HG02884 (cell line): ENCODE results near the gene HACD2.

ENCODE experiments used
- ATAC-seq: cut with Tn5 transposase; IDR thresholded peaks from one replicate; pipeline ENCODE4 v1.9.1; 2021; ENCODE audit warnings: mild to moderate bottlenecking, moderate library complexity; ENCODE audit not compliant: unreplicated experiment

HACD2 gene

GRCh38 chr3:123486460-123486859 lies 98.4 kb downstream of the HACD2 start:
- no peak for ATAC-seq

DNA sequence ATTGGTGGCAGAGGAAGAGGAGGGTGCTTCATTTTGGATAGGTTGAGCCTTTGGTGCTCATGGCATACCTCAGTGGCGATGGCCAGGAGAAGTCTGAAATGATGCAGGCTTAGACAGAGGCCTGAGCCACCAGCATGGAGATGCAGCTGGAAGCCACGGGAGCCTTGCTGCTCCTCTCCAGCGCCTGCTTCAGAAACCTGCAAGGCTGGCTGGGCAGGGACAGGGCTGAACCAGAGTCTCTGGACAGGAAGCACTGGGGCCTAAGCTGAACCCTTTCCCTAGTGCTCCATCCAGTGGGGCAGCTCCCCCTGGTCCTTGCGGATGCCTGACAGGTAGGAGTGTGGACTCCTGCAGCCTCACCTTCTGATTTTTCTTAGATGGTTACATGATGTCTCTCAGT lies 99.3 kb downstream of the HACD2 start:
- ATAC-seq: no peak

DNA sequence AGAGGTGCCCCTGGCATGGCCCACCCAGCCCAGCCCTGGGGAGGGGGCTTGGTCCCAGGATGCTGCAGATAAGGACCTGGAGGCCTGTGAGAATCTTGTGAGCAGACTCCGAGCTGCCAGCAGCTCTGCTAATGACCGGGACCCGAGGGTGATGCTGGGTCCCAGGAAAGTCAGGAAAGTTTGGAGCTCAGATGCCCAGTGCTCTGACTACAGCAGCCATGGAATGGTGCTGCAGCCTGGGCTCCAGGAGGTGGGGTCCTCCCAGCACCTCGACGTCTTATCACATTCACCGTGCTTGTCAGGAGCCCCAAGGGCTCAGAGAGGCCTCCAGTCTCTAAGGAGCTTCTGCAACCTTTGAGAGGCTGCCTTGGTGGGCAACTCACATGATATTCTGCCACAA lies 101.7 kb downstream of the HACD2 start:
- ATAC-seq: no peak

DNA sequence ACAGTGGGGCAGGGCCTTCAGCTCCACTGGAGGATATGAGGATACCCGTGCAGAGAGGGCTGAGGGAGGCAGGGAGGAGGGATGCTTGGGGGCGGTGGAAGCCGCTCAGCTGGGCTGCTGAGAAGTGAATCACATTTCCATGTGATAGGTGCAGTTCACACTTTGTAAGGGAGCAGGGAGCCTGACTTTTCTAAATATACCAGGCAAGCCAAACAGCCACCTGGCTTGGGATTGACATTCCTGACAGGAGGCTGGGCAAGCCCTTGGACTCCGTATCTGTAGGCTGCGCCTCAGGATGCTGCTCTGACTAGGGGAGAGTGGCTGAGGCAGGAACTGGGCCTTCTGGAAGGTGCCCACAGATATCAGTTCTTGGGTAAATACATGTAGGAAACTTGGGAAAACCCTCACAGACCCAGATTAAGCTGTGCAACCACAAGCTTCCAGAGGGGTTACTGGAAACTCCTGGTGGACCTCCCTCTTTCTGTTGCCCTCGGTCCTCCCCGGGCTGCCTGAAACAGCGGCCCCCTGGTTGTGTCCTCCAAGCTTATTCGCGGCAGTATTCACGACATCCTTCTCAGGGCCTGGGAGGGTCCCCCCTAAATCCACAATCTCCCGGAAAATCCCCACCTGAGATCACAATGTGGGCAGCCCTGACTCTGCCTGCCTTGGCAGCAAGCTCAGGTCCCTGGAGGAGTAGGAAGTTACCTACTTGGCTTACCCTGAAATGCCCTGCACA lies 103.0 kb downstream of the HACD2 start:
- no peak for ATAC-seq

GRCh38 chr3:123481071-123481470 lies 103.8 kb downstream of the HACD2 start:
- ATAC-seq: no peak

- no peak for ATAC-seq
Observed at GRCh38 chr3:123480428-123480827, 104.4 kb downstream of the HACD2 start.

- no peak for ATAC-seq
Observed at GRCh38 chr3:123479891-123480290, 105.0 kb downstream of the HACD2 start.

DNA sequence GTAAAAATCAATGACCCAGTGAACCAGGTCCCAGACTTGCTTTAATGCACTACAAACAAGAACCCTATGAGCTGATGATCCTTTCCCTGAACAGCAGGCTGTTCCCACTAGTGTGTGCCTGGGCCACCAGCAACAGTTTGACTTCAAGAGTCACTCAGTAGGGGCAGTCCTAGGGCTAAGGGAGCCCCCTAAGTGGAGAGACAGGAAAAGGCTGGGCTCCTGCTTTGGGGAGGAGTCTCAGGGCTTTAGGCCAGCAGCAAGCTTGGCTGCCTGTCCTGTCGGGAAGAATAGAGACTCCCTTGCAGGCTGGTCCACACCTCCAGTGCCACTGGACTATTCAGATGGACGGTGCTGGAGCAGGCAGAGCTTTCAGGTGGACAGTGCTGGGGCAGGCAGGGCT lies 106.5 kb downstream of the HACD2 start:
- no peak for ATAC-seq

- no peak for ATAC-seq
Observed at GRCh38 chr3:123476967-123477750, 107.7 kb downstream of the HACD2 start.

DNA sequence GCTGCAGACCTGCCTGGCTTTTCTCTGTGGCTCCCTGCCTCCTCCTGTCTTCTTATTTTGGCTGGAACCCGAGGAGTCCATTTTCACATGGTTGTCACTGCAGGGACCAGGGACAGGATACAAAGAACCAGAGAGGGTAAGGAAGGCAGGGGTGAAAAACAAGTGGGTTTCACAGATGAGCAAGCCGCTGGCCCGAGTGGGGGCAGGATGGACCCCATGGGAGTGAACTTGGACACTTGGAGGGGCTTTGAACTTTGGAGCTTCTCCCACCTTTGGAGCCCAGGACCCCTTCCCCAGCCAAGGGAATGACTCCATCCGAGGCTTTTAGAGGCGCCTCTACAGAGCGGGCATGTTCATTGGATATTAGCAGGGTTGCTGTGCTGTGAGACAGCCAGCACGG lies 109.1 kb downstream of the HACD2 start:
- no peak for ATAC-seq

- no peak for ATAC-seq
Observed at GRCh38 chr3:123471106-123471505, 113.7 kb downstream of the HACD2 start.

DNA sequence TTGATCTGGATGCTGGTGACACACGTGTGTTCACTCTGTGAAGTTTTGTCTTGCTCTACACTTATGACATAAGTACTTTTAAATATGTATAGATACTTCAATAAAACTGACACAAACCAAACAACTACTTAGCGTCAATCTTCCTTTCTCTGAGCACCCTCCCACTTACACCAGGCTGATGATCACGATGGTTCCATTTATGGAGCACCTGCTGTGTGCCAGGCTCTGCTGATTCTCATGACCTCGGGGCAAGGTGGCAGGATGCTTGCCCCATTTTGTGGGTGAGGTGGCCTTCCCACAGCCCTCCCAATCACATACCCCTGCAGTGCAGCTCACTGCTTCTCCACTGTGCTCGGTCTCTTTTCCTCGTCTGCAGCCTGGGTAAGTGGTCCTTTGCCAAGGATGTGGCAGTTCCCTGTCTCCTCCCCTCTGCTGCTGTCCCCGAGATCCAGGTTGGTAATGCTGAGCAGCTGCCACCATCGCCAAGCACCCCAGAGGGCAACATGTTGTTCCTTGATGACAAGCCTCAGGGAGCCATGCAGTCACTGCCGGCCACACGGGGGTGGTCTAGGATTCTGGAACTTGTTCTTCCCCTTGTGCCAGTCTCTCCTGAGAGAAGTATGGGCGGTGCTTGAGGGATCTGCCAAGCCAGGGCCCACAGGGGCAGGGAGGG lies 115.4 kb downstream of the HACD2 start:
- no peak for ATAC-seq

DNA sequence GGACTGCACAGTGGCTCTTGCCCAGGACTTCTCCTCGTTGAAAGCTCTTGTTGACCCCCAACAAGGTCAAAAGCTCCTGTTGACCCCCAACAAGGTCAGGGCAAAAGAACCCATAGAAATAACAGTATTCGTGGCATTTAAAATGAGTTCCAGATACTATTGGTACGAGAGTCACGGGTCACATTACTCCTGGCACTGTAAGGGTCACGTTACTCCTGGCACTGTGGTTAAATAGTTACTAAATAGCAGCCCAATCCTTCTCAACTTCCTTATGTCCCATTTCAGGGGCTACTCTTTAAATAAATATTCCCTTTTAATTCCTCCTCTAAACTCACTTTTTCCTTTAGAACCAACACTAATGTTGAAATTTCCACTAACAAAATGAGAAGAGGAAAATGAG lies 117.8 kb downstream of the HACD2 start:
- no peak for ATAC-seq

DNA sequence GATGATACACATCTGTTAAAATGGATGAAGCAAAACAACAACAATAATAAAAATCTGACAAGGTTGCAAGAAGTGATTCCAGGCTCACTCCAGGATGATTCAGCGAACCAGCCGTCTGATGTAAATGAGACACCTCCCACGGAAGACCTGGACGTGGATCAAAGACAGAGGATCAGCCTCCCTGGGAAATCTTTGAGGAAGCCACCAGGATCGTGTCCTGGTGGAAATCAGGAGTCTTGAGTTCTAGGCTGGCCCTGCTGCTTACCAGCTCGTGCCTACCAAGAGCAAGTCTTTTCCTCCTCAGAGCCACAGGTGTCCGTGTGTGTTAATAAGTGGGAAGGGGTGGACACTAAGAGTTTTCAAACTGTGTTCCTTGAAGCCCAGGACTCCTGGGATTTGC lies 120.6 kb downstream of the HACD2 start:
- ATAC-seq: no peak

- no peak for ATAC-seq
Observed at GRCh38 chr3:123459862-123460261, 125.0 kb downstream of the HACD2 start.

DNA sequence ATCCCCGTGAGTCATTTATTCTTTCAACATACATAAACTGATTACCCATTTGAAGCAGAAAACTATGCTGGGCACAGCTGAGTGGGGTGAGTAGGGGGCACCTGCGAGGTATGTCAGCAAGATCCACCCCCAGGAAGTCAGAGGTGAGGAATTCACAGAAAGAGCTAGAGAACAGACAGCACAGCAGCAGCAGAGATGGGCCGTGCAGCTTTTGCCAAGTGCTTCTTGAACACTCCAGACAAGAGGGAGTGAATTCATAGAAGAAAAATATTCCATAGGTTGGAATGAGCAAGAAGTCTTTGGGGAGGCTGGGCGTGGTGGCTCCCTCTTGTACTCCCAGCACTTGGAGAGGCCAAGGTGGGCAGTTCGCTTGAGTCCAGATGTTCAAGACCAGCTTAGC lies 126.6 kb downstream of the HACD2 start:
- ATAC-seq: no peak

GRCh38 chr3:123457841-123458240 lies 127.0 kb downstream of the HACD2 start:
- ATAC-seq: no peak

DNA sequence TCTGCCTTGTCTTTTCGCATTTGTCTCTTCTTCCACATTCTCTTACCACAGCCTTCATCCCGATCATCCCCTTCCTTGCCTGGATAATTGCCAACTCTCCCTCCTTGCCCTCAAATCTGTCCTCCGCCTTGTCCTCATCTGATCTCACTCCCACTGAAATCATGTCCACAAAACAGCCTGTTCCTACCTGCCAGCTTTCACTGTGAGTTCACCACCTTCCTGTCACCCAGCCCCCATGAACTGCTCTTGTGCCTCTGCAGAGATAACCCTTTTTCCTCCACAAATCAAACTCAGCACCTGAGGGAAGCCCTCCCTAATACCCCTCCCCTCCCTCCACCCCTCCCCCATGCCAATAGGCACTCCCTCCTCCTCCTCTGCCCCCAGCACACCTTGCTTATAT lies 131.2 kb downstream of the HACD2 start:
- ATAC-seq: no peak

- no peak for ATAC-seq
Observed at GRCh38 chr3:123451186-123451585, 133.7 kb downstream of the HACD2 start.

GRCh38 chr3:123449997-123450604 lies 134.8 kb downstream of the HACD2 start:
- no peak for ATAC-seq
